ENCODE measurements around the gene TUBB4A.

TUBB4A gene

DNA sequence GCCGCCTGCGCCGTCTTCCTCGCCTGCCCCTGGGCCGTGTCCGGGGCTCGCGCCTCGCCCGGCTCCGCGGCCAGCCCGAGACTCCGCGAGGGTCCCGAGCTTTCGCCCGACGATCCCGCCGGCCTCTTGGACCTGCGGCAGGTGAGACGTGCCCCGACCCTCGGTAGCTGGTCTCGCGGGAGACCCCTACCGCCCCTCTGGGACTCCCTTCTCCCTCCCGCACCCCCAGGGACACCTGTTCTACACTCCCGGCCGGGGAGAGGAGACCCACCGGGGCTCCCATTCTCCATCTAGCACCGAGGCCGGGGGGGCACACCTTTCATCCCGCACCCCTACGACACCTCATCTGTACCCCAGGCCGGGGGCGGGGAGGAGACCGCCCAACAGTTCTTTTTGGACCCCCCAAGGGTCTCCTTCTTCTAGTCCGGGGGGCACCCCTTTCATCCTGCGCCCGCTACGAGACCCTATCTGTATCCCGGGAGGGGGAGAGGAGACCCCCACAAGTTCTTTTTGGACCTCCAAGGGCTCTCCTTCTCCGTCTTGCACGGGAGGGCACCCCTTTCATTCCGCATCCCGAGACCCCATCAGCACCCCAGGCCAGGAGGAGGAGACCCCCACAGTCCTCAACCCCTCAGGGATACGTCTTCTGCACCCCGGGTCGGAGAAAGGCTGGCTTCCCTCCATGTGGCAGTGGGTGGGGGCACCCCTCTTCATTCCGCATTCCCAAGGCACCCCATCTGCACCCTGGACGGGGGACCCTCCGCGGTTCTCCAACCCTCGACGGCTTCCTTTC lies 29.2 kb upstream of the TUBB4A start:
- in situ Hi-C loops (cut with HindIII; ENCODE audit: low sequenced_read_pairs): no loop called here
- TF ChIP-seq, protein P1, sequence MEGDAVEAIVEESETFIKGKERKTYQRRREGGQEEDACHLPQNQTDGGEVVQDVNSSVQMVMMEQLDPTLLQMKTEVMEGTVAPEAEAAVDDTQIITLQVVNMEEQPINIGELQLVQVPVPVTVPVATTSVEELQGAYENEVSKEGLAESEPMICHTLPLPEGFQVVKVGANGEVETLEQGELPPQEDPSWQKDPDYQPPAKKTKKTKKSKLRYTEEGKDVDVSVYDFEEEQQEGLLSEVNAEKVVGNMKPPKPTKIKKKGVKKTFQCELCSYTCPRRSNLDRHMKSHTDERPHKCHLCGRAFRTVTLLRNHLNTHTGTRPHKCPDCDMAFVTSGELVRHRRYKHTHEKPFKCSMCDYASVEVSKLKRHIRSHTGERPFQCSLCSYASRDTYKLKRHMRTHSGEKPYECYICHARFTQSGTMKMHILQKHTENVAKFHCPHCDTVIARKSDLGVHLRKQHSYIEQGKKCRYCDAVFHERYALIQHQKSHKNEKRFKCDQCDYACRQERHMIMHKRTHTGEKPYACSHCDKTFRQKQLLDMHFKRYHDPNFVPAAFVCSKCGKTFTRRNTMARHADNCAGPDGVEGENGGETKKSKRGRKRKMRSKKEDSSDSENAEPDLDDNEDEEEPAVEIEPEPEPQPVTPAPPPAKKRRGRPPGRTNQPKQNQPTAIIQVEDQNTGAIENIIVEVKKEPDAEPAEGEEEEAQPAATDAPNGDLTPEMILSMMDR (IDR thresholded peaks at IDR 0.05; ENCODE audit: low read depth, low read length, missing control alignments): no peak
- peak overlapping the region; percentile 73 for H3K4me3 ChIP-seq (ENCODE audit: low read depth, low read length)
- DNase-seq (ENCODE audit: low read depth): no peak

DNA sequence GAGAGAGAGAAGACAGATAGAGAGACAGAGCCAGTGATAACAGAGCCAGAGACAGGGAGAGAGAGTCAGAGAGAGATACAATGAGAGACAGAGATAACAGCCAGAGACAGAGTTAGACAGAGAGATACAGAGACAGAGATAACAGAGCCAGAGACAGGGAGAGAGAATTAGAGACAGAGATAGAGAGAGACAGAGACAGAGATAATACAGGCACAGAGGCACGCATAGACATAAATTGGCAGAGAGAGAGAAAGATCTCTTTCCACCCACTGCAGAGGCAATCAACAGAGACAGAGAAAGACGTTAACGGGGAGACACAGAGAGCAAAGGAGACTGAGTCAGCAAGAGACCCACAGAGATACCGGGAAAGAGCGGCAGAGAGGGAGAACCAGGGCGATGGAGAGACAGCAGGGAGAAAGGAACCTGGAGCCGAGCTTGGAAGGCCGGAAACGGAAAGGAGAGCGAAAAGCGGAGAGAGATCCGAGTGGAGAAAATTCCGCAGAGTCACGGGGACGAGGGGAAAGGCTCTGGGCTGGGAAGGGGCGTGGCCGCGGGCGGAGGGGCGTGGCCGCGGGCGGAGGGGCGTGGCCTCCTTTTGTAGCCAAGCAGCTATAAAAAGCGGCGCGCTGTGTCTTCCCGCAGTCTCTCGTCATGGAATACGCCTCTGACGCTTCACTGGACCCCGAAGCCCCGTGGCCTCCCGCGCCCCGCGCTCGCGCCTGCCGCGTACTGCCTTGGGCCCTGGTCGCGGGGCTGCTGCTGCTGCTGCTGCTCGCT lies 28.5 kb upstream of the TUBB4A start, which contains the start of gene TNFSF9:
Gene TNFSF9 (plus strand): TSS at position 641 of the 777 bp plus-strand sequence. CDS start 11 bp downstream, at position 652.
- DNase-seq (ENCODE audit: low read depth): peak; percentile 51
- in situ Hi-C loops (cut with HindIII; ENCODE audit: low sequenced_read_pairs): no loop called here
- peak within 1 kb of the TSS; percentile 73 for H3K4me3 ChIP-seq (ENCODE audit: low read depth, low read length)
- TF ChIP-seq, protein P1 (IDR thresholded peaks at IDR 0.05; ENCODE audit: low read depth, low read length, missing control alignments): no peak

DNA sequence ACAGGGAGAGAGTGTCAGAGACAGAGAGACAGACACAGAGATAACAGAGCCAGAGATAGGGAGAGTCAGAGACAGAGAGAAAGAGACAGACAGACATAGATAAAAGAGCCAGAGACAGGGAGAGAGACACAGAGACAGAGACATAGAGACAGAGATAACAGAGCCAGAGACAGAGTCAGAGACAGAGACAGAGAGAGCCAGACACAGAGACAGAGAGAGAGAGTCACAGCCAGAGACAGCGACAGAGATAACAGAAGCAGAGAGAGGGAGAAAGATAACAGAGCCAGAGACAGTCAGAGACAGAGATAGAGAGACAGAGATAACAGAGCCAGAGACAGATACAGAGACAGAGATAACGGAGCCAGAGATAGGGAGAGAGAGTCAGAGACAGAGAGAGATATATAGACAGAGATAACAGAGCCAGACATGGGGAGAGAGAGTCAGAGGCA lies 27.9 kb upstream of the TUBB4A start:
- in situ Hi-C loops (cut with HindIII; ENCODE audit: low sequenced_read_pairs): no loop called here
- DNase-seq (ENCODE audit: low read depth): no peak
- H3K4me3 ChIP-seq (ENCODE audit: low read depth, low read length): peak overlapping the region; percentile 73
- TF ChIP-seq, protein P1 (IDR thresholded peaks at IDR 0.05; ENCODE audit: low read depth, low read length, missing control alignments): no peak

DNA sequence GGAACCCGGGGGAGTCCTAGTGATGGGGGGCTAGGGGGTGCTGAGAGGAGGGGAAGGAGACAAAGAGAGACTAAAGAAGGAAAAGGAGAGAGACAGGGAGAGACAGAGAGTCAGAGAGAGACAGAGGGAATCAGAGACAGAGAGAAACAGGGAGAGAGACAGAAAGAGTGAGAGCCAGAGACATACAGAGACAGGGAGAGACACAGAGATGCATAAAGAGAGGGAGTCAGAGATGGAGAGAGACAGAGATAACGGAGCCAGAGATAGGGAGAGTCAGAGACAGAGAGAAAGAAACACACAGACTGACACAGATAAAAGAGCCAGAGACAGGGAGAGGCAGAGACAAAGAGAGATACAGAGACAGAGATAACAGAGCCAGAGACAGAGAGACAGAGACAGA lies 27.2 kb upstream of the TUBB4A start:
- DNase-seq (ENCODE audit: low read depth): no peak
- H3K4me3 ChIP-seq (ENCODE audit: low read depth, low read length): no peak overlapping the region
- in situ Hi-C loops (cut with HindIII; ENCODE audit: low sequenced_read_pairs): no loop called here
- TF ChIP-seq, protein P1 (IDR thresholded peaks at IDR 0.05; ENCODE audit: low read depth, low read length, missing control alignments): no peak

DNA sequence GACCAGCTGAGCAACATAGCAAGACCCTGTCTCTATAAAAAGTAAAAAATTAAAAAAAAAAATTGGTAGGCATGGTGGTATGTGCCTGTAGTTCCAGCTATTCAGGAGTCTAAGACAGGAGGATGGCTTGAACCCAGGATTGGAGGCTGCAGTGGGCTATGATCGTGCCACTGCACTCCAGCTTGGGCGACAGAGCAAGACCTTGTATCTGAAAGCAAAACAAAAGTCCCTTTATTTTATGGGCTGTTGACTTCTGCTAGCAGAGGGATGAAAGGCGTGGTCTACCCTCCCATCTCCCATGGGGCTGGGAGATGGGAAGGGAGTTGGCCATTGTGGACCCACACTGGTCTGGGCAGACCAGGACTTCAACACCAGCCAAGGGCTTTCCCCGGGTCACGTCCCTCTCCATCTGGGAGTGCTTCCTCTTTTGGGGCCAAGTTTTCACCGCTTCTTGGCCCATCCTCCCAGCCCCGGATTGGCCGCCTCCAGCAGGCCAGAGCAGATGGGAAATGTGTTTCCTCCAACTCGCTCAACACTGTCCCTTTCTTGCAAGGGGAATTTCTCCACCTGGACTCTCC lies 26.5 kb upstream of the TUBB4A start:
- no peak for DNase-seq (ENCODE audit: low read depth)

More for the DNA sequence above, 26.5 kb upstream of the TUBB4A start:
- in situ Hi-C loops (cut with HindIII; ENCODE audit: low sequenced_read_pairs): no loop called here
- TF ChIP-seq, protein P1 (IDR thresholded peaks at IDR 0.05; ENCODE audit: low read depth, low read length, missing control alignments): no peak
- H3K4me3 ChIP-seq (ENCODE audit: low read depth, low read length): no peak overlapping the region
